K562 (cell line): Measurements from ENCODE around the gene SLC30A3. TPM values are rescaled to one million over a fixed set of nuclear protein-coding genes. Genes with fewer than 3 reads are reported as not detected.

Experiments used
- CAMTA2 ChIP-seq: fragments of 250-450 bp; sonication (Bioruptor Pico); conservative IDR thresholded peaks from 2 replicates; pipeline ENCODE4 v1.5.1; 2022
- CEBPB ChIP-seq: fragments of 450-650 bp; IDR thresholded peaks from 2 replicates; pipeline ENCODE4 v1.6.1; 2016; ENCODE audit warnings: missing genetic modification characterization, missing compliant biosample characterization
- FOXA3 ChIP-seq, 2 experiments: fragments of 450-650 bp in 1 of 2; sonication (generic) in 1 of 2; formaldehyde crosslinking; IDR thresholded peaks in 1 of 2; conservative IDR thresholded peaks in 1 of 2; 2 replicates each; pipeline versions ENCODE4 v1.4.0 to v1.8.0; 2020 to 2022; ENCODE audit warnings: mild to moderate bottlenecking in 2 of 2, missing genetic modification reagents in 1 of 2
- FOXJ3 ChIP-seq: sonication (generic); formaldehyde crosslinking; IDR thresholded peaks from 2 replicates; pipeline ENCODE4 v1.4.0; 2020; ENCODE audit warnings: mild to moderate bottlenecking, missing genetic modification reagents
- HMG20A ChIP-seq: fragments of 450-650 bp; formaldehyde crosslinking; conservative IDR thresholded peaks from 2 replicates; pipeline ENCODE4 v1.4.0; 2020; ENCODE audit warnings: mild to moderate bottlenecking, mixed read lengths
- LCOR ChIP-seq: sonication (generic); formaldehyde crosslinking; IDR thresholded peaks from 2 replicates; pipeline ENCODE4 v1.8.0; 2022; ENCODE audit warnings: mild to moderate bottlenecking, missing genetic modification reagents
- PPARD ChIP-seq: fragments of 250-450 bp; sonication (Bioruptor Pico); IDR thresholded peaks from 2 replicates; pipeline ENCODE4 v1.8.0; 2022; ENCODE audit warnings: inconsistent platforms, mild to moderate bottlenecking, moderate library complexity
- RNF2 ChIP-seq: sonication (generic); IDR thresholded peaks from 2 replicates; pipeline ENCODE4 v1.6.1; 2016
- TEAD4 ChIP-seq, 2 experiments: sonication (generic) in 1 of 2; formaldehyde crosslinking in 1 of 2; IDR thresholded peaks; 2 replicates each; pipeline versions ENCODE4 v1.6.1 to v1.8.0; 2012 to 2022; ENCODE audit warnings: borderline replicate concordance in 1 of 2, inconsistent platforms in 1 of 2, low read length in 1 of 2, mild to moderate bottlenecking in 1 of 2, missing genetic modification reagents in 1 of 2
- ZNF146 ChIP-seq: IDR thresholded peaks from one replicate; pipeline ENCODE4 v1.6.1; 2018; ENCODE audit warnings: missing compliant biosample characterization; ENCODE audit not compliant: unreplicated experiment
- ZNF347 ChIP-seq: fragments of 450-650 bp; formaldehyde crosslinking; IDR thresholded peaks from 2 replicates; pipeline ENCODE4 v1.4.0; 2020; ENCODE audit warnings: low read depth, mild to moderate bottlenecking, moderate library complexity
- ZNF778 ChIP-seq: fragments of 450-650 bp; formaldehyde crosslinking; IDR thresholded peaks from 2 replicates; pipeline ENCODE4 v1.4.0; 2020; ENCODE audit warnings: mild to moderate bottlenecking, moderate library complexity
- ZSCAN29 ChIP-seq: fragments of 450-650 bp; IDR thresholded peaks from 2 replicates; pipeline ENCODE4 v1.6.1; 2017
- polyA plus RNA-seq, 8 experiments: library from polyadenylated mRNA; depleted of rRNA in 4 of 8; stranded (reverse) in 5 of 8; unstranded in 3 of 8; fragments of >200 nt; fragmentation: Nextera tagmentation in 2 of 8; fragmentation: Illumina TruSeq in 1 of 8; extraction: Ambion mirVana in 2 of 8; extraction: Trizol in 1 of 8; gene quantifications; 2 replicates each; pipeline versions ENCODE4 v1.2.1 to v1.2.3, GENCODE V29; 2011 to 2014; ENCODE audit warnings: inconsistent platforms in 1 of 8, missing spikeins in 1 of 8
- total RNA-seq, 7 experiments: library from RNA; depleted of rRNA in 6 of 7; stranded (reverse); fragments of >200 nt in 6 of 7; fragmentation: Illumina TruSeq in 2 of 7; extraction: Trizol in 2 of 7; gene quantifications; 2 replicates each; pipeline versions ENCODE4 v1.2.1 to v1.2.3, GENCODE V29; 2011 to 2021; ENCODE audit warnings: low replicate concordance in 1 of 7
- TF ChIP-seq, protein P1 (sequence below): fragments of 200-600 bp; sonication (generic); IDR thresholded peaks from one replicate; pipeline ENCODE4 v1.6.1; 2012; ENCODE audit warnings: mild to moderate bottlenecking, low read depth, low read length, inconsistent platforms
- TF ChIP-seq, protein P2 (sequence below): fragments of 250-450 bp; sonication (Bioruptor Pico); IDR thresholded peaks from 2 replicates; pipeline ENCODE4 v1.8.0; 2022; ENCODE audit warnings: moderate library complexity, mild to moderate bottlenecking, inconsistent platforms

Gene SLC30A3
- total and polyA plus RNA-seq, 9 of the 15 experiments (the other 6 are each of a cell fraction or from before 2014, with no cell fraction given): 0.03 to 2.7 (median 0.89) TPM; not detected in 1

DNA sequence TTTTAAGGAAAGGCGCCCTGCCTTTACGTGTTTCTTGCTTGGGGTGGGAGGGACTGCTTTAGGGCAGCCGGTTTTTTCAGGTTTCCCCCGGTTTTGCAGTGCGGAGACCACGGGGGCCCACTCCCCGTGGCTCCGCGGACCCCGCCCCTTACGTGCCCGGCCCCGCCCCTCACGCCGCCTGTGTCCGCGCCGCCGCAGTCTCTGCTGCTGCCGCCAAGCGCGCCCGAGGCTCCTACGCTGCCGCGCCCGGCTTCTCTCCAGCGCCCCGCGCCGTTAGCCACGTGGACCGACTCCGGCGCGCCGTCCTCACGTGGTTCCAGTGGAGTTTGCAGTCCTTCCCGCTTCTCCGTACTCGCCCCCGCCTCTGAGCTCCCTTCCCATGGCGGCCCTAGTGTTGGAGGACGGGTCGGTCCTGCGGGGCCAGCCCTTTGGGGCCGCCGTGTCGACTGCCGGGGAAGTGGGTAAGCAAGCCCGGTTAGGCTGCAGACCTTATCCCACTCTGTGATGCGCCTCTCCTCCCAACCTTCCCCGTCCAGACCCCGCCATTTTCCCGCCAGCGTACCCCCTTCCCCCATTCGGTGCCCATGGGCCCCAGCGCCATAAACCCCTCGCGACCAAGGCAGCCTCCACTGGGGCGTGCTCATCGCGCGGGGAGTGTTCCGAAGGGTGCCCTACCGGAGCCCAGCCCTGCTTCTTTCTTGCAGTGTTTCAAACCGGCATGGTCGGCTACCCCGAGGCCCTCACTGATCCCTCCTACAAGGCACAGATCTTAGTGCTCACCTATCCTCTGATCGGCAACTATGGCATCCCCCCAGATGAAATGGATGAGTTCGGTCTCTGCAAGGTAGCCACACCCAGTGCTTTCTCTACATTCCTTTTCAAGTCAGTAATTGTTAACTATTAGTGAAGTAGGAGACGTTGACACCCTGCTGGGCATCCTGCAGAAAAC is 45.4 kb downstream of the SLC30A3 start, which contains the start of gene CAD (continued):
- TF ChIP-seq, protein P1, sequence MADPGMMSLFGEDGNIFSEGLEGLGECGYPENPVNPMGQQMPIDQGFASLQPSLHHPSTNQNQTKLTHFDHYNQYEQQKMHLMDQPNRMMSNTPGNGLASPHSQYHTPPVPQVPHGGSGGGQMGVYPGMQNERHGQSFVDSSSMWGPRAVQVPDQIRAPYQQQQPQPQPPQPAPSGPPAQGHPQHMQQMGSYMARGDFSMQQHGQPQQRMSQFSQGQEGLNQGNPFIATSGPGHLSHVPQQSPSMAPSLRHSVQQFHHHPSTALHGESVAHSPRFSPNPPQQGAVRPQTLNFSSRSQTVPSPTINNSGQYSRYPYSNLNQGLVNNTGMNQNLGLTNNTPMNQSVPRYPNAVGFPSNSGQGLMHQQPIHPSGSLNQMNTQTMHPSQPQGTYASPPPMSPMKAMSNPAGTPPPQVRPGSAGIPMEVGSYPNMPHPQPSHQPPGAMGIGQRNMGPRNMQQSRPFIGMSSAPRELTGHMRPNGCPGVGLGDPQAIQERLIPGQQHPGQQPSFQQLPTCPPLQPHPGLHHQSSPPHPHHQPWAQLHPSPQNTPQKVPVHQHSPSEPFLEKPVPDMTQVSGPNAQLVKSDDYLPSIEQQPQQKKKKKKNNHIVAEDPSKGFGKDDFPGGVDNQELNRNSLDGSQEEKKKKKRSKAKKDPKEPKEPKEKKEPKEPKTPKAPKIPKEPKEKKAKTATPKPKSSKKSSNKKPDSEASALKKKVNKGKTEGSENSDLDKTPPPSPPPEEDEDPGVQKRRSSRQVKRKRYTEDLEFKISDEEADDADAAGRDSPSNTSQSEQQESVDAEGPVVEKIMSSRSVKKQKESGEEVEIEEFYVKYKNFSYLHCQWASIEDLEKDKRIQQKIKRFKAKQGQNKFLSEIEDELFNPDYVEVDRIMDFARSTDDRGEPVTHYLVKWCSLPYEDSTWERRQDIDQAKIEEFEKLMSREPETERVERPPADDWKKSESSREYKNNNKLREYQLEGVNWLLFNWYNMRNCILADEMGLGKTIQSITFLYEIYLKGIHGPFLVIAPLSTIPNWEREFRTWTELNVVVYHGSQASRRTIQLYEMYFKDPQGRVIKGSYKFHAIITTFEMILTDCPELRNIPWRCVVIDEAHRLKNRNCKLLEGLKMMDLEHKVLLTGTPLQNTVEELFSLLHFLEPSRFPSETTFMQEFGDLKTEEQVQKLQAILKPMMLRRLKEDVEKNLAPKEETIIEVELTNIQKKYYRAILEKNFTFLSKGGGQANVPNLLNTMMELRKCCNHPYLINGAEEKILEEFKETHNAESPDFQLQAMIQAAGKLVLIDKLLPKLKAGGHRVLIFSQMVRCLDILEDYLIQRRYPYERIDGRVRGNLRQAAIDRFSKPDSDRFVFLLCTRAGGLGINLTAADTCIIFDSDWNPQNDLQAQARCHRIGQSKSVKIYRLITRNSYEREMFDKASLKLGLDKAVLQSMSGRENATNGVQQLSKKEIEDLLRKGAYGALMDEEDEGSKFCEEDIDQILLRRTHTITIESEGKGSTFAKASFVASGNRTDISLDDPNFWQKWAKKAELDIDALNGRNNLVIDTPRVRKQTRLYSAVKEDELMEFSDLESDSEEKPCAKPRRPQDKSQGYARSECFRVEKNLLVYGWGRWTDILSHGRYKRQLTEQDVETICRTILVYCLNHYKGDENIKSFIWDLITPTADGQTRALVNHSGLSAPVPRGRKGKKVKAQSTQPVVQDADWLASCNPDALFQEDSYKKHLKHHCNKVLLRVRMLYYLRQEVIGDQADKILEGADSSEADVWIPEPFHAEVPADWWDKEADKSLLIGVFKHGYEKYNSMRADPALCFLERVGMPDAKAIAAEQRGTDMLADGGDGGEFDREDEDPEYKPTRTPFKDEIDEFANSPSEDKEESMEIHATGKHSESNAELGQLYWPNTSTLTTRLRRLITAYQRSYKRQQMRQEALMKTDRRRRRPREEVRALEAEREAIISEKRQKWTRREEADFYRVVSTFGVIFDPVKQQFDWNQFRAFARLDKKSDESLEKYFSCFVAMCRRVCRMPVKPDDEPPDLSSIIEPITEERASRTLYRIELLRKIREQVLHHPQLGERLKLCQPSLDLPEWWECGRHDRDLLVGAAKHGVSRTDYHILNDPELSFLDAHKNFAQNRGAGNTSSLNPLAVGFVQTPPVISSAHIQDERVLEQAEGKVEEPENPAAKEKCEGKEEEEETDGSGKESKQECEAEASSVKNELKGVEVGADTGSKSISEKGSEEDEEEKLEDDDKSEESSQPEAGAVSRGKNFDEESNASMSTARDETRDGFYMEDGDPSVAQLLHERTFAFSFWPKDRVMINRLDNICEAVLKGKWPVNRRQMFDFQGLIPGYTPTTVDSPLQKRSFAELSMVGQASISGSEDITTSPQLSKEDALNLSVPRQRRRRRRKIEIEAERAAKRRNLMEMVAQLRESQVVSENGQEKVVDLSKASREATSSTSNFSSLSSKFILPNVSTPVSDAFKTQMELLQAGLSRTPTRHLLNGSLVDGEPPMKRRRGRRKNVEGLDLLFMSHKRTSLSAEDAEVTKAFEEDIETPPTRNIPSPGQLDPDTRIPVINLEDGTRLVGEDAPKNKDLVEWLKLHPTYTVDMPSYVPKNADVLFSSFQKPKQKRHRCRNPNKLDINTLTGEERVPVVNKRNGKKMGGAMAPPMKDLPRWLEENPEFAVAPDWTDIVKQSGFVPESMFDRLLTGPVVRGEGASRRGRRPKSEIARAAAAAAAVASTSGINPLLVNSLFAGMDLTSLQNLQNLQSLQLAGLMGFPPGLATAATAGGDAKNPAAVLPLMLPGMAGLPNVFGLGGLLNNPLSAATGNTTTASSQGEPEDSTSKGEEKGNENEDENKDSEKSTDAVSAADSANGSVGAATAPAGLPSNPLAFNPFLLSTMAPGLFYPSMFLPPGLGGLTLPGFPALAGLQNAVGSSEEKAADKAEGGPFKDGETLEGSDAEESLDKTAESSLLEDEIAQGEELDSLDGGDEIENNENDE: peak; percentile 33
- no peak for TF ChIP-seq CAMTA2 (CRISPR knock-in tag)
- no peak for TF ChIP-seq CEBPB (tag)
- TF ChIP-seq ZSCAN29: no peak
- TF ChIP-seq HMG20A (CRISPR knock-in tag): no peak
- peak; percentile 81 for TF ChIP-seq RNF2
- TF ChIP-seq LCOR (CRISPR knock-in tag): 0 out of 2 replicates have a peak, but pooled peaks have one; percentile 25
- TF ChIP-seq FOXA3 (CRISPR knock-in tag; conservative IDR thresholded peaks at IDR 0.05 in 1 of 2, IDR thresholded peaks at IDR 0.05 in 1 of 2): no peak
- no peak for TF ChIP-seq FOXJ3 (CRISPR knock-in tag)
- no peak for TF ChIP-seq ZNF146 (CRISPR knock-in tag)
- TF ChIP-seq PPARD (CRISPR knock-in tag): no peak
- TF ChIP-seq ZNF778 (CRISPR knock-in tag): no peak
- TF ChIP-seq, protein P2, sequence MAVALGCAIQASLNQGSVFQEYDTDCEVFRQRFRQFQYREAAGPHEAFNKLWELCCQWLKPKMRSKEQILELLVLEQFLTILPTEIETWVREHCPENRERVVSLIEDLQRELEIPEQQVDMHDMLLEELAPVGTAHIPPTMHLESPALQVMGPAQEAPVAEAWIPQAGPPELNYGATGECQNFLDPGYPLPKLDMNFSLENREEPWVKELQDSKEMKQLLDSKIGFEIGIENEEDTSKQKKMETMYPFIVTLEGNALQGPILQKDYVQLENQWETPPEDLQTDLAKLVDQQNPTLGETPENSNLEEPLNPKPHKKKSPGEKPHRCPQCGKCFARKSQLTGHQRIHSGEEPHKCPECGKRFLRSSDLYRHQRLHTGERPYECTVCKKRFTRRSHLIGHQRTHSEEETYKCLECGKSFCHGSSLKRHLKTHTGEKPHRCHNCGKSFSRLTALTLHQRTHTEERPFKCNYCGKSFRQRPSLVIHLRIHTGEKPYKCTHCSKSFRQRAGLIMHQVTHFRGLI (CRISPR knock-in tag): no peak
- peak; percentile 46; the same call in 1 of the 2 replicates for TF ChIP-seq TEAD4 (IDR thresholded peaks at IDR 0.05; ENCODE audit: low read length)
- TF ChIP-seq TEAD4 (CRISPR knock-in tag; IDR thresholded peaks at IDR 0.05; ENCODE audit: borderline replicate concordance): no peak
- TF ChIP-seq ZNF347 (CRISPR knock-in tag): no peak
